Renal cortex interstitium (tissue), 11 donors: ENCODE data around the gene ZAP70. TPM values are rescaled to one million over a fixed set of nuclear protein-coding genes. Genes with fewer than 3 reads are reported as not detected.

Experiments used
- DNase-seq, 11 donors: peaks; one replicate each; pipeline ENCODE4 v3.0.0-alpha.2; 2013; ENCODE audit warnings: low read depth in 9 of 11, low spot score in 4 of 11; ENCODE audit errors: extremely low read depth in 1 of 11
- polyA plus RNA-seq, 3 donors: library from polyadenylated mRNA; unstranded; fragments of 120-200 nt; gene quantifications; one replicate each; pipeline ENCODE4 v1.2.1, GENCODE V29; 2013; ENCODE audit not compliant: insufficient read length in 3 of 3

ZAP70 gene
- polyA plus RNA-seq, 3 donors: 2.4 to 2.6 (median 2.5) TPM

DNA sequence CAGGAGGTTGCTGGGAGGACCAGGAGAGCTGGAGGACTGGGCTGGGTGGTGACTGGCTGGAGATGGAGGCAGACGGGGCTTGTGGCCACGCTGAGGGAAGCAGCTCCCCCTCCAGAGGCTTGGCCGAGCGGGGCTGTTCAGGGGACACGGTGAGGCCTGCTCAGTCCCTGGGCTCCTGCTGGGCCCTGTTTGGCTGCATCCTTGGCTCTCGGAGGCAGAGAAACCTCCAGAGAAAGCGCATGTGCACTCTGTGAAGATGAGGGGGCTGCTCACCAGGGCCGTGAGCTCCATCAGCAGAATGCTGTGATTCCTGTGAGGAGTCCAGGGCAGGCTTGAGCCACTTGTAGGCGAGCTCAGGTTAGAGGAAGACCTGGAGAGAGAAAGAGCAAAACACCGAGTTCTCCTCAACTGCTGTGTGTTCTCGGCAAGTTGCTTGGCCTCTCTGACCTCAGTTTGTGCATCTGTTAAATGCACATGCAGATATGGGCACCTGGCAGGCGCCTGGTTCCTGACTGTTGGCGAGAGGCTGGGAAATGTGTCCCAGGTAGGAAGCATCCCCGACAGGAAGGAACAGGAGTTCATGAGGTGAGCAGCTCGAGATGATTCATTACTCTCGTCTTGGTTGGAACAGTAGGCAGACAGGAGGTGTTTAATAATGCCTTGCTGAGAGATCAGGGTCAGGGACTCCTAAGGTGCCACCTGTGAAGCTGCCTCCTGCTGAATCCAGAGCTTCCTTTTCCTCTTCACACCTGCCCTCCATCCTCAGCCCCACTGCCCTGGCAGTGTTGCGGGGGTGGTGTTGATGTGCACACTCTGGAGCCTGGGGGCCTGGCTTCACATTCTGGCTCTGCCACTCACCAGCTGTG, 941 bp downstream of the ZAP70 start:
- no peak for DNase-seq

DNA sequence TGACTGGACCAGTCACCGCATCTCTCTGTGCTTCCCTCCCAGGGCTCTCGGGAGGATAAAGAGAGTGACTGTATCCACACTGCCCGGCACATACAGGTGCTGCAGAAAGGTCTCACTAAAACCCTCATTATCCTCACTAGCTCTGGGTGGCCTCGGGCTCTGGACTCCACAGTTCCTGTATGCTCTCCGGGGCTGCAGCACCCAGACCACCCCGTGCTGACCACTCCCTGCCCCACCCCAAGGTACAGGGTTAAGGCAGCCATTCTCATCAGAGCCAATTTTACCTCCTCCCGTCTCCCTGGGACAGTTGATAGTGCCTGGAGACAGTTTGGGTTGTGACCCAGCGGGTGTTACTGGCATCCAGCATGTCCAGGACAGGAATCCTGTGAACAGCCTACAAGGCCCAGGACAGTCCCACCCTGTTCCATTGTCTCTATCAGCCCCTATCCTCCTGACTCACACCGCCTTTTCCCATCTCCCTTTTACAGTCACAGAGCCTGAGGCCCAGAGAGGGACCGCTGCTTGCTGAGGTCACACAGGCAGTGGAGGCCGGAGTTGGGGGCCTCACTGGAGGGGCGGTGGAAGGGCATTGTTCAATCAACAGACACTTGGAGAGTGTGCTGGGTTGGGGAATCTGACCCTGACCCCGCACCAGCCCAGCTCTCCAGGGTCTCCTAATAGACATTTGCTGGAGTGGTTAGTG, 1.7 kb downstream of the ZAP70 start:
- DNase-seq: no peak

DNA sequence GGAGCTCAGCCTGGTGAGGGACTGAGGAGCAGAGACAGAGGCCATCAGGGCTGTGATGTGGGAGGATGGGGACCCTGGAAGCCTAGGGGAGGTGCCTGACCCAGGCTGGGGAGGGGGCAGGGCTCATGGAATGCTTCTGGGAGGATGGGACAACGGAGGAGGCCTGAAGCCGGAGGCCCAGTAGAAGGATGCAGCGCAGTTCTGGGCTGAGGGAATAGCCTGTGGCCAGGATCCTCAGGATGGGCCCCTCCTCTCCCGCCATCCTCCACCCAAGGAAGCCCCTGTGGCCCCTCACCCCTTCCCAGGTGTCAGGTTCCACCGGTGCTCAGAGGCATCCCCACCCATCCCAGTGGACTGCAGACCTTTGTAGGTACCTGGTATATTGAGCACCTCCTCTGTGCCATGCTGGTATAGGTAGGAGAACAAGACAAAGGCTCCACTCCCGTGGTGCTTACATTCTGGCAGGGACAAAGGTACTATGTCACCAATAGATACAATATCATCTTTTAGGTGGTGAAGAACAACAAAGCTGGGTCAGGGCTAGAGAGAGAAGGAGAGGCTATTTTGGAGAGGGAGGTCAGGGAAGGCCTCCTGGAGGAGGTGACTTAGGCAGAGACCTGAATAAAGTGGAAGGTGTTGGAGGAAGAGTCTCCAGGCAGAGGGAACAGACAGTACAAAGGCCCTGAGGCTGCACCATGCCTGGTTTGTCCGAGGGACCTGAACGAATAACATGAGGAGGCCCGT, 2.7 kb downstream of the ZAP70 start:
- no peak for DNase-seq

DNA sequence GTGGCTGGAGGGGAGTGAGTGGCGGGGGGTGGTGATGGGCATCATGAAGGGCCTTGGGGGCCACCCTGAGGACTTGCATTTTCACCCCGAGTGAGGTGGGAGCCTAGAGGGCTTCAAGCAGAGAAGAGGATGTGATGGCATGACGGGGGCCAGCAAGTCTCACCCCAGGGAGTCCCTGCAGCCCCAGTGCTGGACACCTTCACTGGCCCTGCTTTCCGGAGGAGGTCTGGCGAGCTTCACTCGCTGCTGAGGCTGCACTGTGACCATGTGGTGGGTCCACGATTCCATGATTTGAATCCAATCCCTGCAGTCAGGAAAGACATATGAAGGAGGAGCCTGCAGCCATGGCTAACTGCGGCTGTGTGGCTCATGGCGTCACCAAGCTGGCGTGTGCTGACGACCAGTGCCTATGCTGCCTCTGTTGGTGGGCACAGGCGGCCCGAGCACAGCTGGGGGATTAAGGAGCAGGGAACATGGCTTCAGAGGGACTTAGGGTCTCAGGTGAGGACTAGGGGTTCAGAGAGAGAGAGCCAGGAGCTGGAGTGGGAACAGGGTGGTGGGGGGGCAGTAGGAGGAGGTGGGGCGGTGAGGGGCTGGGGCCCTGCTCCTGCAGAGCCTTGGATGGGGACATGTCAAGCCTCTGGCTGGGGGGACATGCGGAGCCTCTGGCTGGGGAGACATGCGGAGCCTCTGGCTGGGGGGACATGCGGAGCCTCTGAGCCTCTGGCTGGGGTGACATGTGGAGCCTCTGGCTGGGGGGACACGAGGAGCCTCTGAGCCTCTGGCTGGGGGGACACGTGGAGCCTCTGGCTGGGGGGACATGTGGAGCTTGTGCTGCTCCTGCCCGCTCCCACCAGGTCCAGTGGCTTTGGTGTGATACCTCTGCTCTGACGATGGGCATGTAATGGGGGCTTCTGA, 3.6 kb downstream of the ZAP70 start:
- DNase-seq: no peak

DNA sequence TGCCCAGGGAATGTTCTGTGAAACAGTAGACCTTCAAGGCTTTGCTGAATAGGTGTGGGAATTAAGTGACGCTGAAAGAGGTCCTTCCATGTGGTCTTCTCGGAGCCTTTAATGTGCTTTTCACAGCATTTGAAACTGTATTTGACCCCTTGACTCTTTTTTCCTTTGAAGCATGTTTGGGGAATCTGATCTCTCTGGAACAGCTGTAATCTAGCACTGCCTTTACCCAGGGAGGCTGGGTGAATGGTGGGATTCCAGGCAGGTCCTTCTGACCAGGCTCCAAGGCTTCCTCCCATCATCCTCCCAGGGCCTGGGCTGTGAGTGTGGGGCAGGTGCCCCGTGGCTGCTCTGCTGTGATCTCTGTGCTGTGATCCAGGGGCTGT, 4.2 kb downstream of the ZAP70 start:
- no peak for DNase-seq

DNA sequence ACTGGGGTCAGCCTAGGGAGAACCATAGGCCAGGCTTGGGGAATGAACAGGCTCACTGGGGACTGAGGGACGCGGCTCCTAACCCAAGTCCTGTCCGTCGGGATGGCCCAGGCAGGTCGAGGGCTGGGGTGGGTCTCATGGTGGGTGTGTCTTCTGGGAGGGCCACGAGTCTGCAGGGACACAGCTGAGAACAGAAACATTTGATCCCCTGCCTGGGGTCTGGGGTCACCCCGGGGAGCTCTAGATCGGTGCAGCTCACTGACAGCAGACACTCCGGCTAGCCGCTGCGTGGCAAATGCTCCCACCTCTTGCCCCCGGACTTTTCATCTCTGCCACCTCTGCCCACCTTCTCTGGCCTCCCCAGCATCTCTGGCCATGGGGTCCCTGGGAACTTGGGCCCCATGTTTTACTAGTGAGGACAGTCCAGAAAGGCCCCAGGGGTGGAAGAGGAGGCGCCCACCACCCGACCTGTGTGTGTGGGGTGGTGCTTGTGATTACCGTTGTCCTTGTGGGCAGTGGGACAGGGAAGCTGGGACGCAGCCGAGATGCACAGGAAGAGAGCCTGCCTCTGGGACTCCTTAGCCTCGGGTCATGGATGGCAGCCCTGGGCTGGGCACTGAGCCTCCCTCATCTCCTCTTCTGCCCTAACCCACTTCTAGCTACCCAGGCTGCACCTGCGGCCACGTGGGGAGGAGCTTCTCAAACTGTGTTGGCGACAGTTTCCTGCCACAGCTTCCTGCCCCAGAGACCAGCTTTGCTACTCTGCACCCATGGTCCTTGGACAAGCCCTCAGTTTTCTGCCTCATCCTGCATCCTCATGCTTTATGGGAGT, 4.9 kb downstream of the ZAP70 start:
- DNase-seq: no peak

DNA sequence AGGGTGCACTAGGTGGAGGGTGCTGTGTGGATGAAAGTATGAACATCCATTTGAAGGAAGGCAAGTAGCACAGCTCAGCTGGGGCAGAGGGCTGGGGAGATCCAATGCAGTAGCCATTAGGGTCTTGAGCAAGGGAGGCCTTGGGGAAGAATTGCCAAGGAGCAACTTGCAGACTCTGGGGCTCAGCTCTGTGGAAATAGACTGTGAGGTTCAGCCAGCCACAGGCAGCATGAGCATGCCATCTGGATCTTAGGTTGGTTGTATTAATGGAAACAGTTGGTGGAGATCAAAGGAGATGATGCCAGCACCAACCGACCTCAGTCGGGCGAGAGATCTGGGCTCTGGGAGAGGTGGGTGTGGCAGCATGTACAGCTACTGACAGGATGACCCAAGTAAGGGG, 5.6 kb downstream of the ZAP70 start:
- no peak for DNase-seq

DNA sequence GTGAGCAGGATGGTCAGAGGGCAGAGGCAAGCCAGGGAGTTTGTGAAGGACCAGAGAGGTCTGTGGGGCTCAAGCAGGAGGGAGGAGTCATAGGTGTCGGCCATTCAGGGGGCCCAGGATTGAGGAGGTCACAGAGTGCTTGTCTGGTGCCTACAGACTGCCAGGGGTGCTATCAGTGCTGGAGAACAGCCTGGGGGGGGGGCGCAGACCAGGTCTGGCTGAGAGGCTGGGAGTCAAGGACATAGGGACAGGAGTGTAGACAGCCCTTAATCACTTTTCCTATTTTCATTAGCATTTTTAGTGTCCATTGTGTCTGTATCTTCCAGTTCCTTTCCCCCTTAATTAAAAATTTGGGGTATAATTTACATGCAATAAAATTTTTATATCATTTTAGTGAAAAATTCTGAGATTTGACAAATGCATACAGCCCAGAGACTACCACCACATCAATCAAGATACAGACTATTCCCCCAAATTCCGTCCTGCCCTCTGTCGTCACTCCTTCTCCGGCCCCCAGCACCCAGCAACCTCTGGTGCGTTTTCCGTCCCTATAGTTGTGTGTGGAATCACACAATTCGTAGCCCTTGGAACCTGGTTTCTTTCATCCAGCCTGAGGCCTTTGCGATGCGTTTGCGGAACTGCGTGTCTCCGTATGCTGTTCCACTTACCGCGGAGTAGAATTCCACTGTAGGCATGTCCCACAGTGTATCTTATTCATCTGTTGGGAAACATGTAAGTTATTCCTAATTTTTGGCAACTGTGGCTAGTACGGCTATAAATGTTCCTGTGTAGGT, 6.2 kb downstream of the ZAP70 start:
- DNase-seq: no peak

DNA sequence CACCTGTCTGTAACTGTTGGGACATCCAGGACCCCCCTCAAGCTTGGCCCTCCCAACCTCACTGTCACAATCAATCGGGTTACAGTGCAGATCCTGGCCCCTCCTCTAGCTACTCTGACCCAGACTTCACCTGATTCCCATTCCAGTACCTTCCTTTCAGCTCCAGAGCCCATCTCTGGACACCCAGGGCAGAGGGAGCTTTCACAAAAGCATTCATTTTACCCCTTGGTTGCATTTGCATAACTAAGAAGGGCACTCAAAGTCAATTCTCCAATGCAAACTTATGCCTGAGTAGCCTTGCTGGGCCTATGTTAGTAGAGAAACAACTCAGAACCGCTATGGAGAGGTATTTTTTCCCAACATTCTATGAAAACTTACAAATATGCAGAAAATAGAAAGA, 7.4 kb downstream of the ZAP70 start:
- DNase-seq: no peak

DNA sequence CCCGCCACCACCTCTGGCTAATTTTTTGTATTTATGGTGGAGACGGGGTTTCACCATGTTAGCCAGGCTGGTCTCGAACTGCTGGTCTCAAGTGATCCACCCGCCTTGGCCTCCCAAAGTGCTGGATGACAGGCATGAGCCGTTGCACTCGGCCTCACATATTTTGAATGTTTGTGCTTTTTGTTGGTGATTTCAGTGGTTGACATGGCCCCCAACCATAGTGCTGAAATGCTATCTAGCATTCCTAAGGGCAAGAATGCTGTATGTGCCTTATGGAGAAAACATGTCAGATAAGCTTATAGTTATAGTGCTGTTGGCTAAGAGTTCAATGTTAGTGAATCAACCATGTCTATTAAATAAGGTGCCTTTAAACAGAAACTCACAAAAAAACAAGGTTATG, 8.9 kb downstream of the ZAP70 start:
- no peak for DNase-seq

DNA sequence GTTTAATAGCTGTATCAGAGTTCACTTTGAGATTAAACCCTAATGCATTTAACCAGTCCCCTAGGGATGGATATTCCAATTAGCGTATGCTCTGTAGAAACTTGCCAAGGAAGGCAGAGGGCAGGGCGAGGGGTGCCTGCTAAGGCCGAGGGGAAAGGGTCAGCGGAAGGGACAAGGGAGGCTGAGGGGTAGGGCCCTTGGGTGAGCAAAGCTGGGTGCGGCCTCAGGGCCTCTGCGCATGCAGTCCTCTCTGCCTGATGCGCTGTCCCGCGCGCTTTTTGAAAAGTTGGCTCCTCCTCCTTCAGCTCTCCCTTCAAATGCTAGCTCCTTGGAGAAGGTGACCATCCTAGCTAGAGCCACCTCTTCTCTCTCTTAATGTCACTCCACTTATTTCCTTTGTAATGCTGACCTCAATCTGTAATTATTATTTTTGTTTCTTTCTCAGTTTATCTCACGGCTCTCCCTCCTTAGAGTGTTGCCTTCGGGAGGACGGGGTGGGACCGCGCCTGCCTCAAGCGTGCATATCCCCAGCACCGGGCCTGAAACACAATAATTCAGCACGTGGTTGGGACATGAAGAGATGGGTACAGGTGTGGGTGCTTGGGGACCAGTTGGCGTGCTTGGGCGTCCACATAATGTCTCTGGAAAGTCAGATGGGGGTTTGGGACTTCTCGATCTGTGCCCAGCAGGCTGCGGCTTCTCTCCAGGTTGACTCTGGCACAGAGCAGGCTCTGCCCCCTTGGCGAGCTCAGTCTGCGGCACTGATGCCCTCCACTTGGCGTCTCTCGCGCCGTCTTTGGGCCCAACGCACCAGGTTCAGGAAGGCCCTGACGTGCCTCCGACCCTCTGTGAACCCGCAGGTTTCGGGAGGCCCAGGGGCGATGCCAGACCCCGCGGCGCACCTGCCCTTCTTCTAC, 10.0 kb downstream of the ZAP70 start:
- no peak for DNase-seq

DNA sequence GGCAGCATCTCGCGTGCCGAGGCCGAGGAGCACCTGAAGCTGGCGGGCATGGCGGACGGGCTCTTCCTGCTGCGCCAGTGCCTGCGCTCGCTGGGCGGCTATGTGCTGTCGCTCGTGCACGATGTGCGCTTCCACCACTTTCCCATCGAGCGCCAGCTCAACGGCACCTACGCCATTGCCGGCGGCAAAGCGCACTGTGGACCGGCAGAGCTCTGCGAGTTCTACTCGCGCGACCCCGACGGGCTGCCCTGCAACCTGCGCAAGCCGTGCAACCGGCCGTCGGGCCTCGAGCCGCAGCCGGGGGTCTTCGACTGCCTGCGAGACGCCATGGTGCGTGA, 10.7 kb downstream of the ZAP70 start:
- no peak for DNase-seq

DNA sequence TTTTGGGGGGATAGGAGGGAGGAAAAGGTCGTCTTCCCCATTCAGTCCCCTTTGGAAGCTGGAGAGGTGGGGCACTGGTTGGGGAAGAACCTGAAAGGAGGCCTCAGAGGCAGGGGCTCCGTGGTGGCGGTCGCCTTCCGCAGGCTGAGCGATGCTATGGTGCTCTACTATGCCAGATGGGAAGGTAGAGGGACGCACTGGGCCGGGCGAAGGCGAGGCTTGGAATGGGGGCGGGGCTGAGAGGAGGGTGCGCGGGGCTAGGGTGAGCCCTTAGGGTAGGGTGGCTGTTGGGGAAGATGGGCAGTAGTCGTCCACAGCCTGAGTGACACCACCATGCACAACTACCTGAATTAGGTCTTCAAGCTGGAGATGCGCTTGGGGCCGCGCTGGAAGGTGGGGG, 11.1 kb downstream of the ZAP70 start:
- DNase-seq: no peak

DNA sequence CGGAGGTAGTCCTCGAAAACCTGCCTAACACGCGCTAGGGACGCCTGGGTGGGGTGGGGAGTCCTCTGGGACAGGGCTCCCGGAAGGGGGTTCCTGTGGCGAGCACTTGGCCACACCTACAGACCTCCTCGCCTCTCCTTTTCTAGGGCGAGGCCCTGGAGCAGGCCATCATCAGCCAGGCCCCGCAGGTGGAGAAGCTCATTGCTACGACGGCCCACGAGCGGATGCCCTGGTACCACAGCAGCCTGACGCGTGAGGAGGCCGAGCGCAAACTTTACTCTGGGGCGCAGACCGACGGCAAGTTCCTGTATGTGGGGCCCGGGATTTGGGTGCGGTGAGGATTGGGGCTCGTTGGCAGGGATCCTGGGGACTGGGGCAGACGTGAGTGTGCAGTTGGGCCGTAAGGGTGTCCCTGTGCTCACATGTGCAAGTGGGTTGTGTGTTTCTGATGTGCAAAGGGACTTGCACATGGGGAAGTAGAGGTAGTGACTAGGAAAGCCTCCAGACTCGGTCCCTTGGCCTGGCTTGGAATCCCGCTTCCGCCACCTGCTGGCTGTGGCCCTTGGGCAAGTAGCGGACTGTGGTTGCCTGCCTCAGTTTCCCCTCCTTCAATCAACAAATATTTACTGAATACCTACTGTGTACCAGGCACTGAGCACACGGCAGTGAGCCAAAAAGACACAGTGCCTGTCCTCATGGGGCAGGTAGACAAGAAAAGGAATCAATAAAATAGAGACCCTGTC, 11.7 kb downstream of the ZAP70 start:
- DNase-seq: no peak

DNA sequence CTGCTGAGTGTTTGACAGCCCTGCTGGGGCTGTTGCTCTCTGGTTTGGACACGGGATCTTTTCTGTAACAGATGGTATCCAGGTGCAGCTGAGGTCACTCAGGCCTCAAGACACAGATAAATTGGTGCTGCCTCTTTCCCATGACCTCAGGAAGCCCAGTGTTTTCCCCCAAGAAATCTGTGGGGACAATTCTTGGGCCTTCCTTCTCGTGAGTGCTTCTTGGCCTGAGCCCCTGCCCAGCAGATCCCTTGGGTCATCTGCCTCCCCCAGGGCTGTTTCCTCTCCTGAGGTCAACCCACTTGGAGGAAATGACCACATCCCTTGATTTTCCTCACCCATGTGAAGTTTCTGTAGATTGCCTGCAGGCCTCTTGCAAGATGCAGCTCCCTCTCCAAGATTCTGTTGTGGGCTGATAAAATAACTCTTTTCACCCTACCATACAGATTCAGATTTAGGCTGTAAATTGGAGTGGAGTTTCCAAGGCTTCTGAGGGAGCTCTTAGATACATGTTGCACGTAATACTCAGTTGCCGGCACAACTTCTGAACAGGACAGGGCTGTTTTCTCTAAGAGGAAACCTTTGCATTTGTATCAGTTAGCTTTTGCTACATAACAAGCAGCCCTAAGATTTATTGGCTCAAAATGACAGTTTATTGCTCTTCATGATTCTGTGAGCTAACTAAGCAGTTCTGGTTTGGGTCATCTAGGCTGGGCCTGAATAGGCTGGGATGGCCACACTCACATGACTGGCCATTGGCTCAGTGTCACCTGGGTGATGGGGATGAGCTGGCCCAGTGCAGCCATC, 13.1 kb downstream of the ZAP70 start:
- no peak for DNase-seq
